Prostate gland (tissue), 2 donors: ENCODE data around the gene VPS9D1. TPM values are rescaled to one million over a fixed set of nuclear protein-coding genes. Genes with fewer than 3 reads are reported as not detected.
"Not testable (repeated sequence)": the region's sequence is repeated elsewhere in the genome, so short reads cannot be mapped to it uniquely, and the experiment has no call there.

Source experiments
- DNase-seq: peaks from one replicate; pipeline ENCODE4 v3.0.0-alpha.2; 2019; ENCODE audit warnings: low spot score
- H3K27ac ChIP-seq, 2 donors: fragments of 200-600 bp; sonication (generic); 2 replicates each; pipeline ENCODE4 v1.5.1; 2017 to 2019
- H3K27me3 ChIP-seq: fragments of 200-600 bp; sonication (generic); replicated peaks from 2 replicates; pipeline ENCODE4 v1.5.1; 2019; ENCODE audit not compliant: insufficient read depth
- H3K36me3 ChIP-seq, 2 donors: fragments of 200-600 bp; sonication (generic); 1 replicate in 1 of 2; 2 replicates in 1 of 2; pipeline versions ENCODE4 v1.5.1 to v1.8.1; 2017 to 2019
- H3K4me1 ChIP-seq: fragments of 200-600 bp; sonication (generic); replicated peaks from 2 replicates; pipeline ENCODE4 v1.5.1; 2019
- H3K4me3 ChIP-seq, 2 donors: fragments of 200-600 bp; sonication (generic); 2 replicates each; pipeline ENCODE4 v1.5.1; 2017 to 2019
- H3K9me3 ChIP-seq: fragments of 200-600 bp; sonication (generic); 2 replicates; pipeline ENCODE4 v1.5.1; 2017
- POLR2A ChIP-seq: fragments of 450-650 bp; IDR thresholded peaks from one replicate; pipeline ENCODE4 v1.6.1; 2016; ENCODE audit warnings: antibody characterized with exemption, mild to moderate bottlenecking
- POLR2AphosphoS5 ChIP-seq: sonication (generic); formaldehyde crosslinking; IDR thresholded peaks from one replicate; pipeline ENCODE4 v1.6.1; 2017; ENCODE audit warnings: antibody characterized with exemption
- WGBS: methylation state at CpG from one replicate; pipeline ENCODE4 v1.1.5; 2018; 5-methylcytosine and 5-hydroxymethylcytosine counted together
- intact Hi-C: fragments of 100-400 bp; cut with DNase I; formaldehyde crosslinking; loops from one replicate; pipeline ENCODE4 v1.14.2; 2022
- total RNA-seq, 2 donors: library from RNA; depleted of rRNA; stranded (reverse); fragments of >200 nt; gene quantifications; one replicate each; pipeline ENCODE4 v1.1.0, GENCODE V29; 2016
- TF ChIP-seq, protein P1 (sequence below), 4 experiments: fragments of 200-600 bp in 2 of 4; fragments of 450-650 bp in 2 of 4; sonication (generic) in 2 of 4; IDR thresholded peaks; 1 replicate in 3 of 4; 2 replicates in 1 of 4; pipeline ENCODE4 v1.5.1; 2016 to 2019; ENCODE audit warnings: antibody characterized with exemption in 4 of 4, mild to moderate bottlenecking in 2 of 4, moderate library complexity in 2 of 4

VPS9D1 gene
- total RNA-seq, 2 donors from 2014 or later, result 8.5 to 16.0 TPM

GRCh38 chr16:89700649-89701424 lies 19.9 kb downstream of the VPS9D1 start:
- peaks cover 6% of the 10 kb centered on the region for H3K4me1 ChIP-seq
- no peaks in the 10 kb centered on the region for H3K27me3 ChIP-seq
- DNase-seq, result peak; percentile 51
- no peak for TF ChIP-seq POLR2A
- TF ChIP-seq, protein P1, sequence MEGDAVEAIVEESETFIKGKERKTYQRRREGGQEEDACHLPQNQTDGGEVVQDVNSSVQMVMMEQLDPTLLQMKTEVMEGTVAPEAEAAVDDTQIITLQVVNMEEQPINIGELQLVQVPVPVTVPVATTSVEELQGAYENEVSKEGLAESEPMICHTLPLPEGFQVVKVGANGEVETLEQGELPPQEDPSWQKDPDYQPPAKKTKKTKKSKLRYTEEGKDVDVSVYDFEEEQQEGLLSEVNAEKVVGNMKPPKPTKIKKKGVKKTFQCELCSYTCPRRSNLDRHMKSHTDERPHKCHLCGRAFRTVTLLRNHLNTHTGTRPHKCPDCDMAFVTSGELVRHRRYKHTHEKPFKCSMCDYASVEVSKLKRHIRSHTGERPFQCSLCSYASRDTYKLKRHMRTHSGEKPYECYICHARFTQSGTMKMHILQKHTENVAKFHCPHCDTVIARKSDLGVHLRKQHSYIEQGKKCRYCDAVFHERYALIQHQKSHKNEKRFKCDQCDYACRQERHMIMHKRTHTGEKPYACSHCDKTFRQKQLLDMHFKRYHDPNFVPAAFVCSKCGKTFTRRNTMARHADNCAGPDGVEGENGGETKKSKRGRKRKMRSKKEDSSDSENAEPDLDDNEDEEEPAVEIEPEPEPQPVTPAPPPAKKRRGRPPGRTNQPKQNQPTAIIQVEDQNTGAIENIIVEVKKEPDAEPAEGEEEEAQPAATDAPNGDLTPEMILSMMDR (IDR thresholded peaks at IDR 0.05), result peak in 2 of 4 experiments; percentile 32 to 38
- peak overlapping the region; percentile 92 to 97 for H3K27ac ChIP-seq
- 2% methylated on average over 25 of the region's 78 CpGs for WGBS
- intact Hi-C loops, result loop anchor here (2.0 to 5.0 kb wide), 3 partner anchors 22 to 889 kb away; partner anchors contain the start of genes APRT and TCF25
- peak overlapping the region; percentile 60 to 66 for H3K4me3 ChIP-seq
- no peaks in the 10 kb centered on the region for H3K36me3 ChIP-seq
- H3K9me3 ChIP-seq, result no peaks in the 10 kb centered on the region

DNA sequence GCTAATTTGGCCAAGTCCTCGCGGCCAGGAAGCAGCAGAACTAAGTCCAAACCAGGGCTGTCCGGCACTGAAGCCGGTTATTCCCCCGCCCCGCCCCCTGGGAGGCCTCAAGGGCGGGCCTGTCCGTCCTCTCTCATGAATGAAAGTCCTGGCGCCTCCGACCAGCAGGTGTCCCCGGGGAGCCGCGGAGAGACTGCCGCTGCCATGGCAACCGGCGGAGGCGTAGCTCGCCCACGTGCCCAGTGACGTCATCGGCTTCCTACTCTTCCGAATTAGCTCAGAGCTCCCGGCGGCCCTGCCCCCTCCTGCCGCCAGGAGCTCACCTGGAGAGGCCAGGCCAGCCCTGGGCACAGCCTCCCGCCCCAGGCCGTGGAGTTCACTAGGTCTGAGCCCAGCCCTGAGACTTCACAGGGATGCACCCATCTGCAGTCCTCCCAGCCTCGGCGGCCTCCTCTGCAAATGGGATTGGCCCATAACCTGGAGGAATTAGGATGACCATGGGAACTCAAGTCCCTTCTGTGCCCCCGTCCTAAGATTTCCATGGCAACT lies 20.5 kb downstream of the VPS9D1 start:
- WGBS, result 0% methylated on average over 20 of the region's 30 CpGs
- H3K27ac ChIP-seq, result peak overlapping the region; percentile 92 to 97
- no peaks in the 10 kb centered on the region for H3K9me3 ChIP-seq
- peak; percentile 98 for TF ChIP-seq POLR2AphosphoS5
- TF ChIP-seq POLR2A, result peak; percentile 81
- TF ChIP-seq, protein P1 (IDR thresholded peaks at IDR 0.05), result peak; percentile 71 to 99 (median 90)
- H3K36me3 ChIP-seq, result no peaks in the 10 kb centered on the region
- peak; percentile 100 for DNase-seq
- intact Hi-C loops, result loop anchor here (2.0 to 5.0 kb wide), 3 partner anchors 23 to 888 kb away; partner anchors contain the start of genes APRT and TCF25
- H3K4me1 ChIP-seq, result peaks cover 6% of the 10 kb centered on the region
- H3K27me3 ChIP-seq, result no peaks in the 10 kb centered on the region
- peak overlapping the region; percentile 60 to 66 for H3K4me3 ChIP-seq

DNA sequence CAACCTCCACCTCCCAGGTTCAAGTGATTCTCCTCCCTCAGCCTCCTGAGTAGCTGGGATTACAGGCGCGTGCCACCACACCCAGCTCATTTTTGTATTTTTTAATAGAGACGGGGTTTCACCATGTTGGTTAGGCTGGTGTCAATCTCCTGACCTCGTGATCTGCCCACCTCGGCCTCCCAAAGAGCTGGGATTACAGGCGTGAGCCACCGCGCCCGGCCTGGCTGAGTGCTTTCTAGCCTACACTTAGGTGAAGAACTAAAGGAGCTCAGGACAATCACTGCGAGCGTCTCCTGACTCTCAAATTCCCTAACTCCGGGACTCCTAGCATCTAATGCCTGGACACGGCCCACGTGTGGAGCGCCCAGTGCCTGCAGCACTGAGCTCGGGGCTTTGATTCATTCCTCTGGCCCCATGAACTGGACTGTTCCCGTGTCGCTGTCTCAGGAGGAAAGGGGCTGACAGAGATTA lies 21.0 kb downstream of the VPS9D1 start:
- H3K4me1 ChIP-seq, H3K36me3 ChIP-seq, H3K9me3 ChIP-seq, H3K27me3 ChIP-seq, DNase-seq: not testable (repeated sequence)
- 55% methylated on average over 18 of the region's 18 CpGs for WGBS
- intact Hi-C loops, result loop anchor here (2.0 to 5.0 kb wide), 3 partner anchors 23 to 887 kb away; partner anchors contain the start of genes APRT and TCF25
- Histone ChIP-seq H3K4me3 (peak overlapping the region in 1 of 2 donors; percentile 60), H3K27ac (peak overlapping the region; percentile 35 to 92)

- H3K36me3 ChIP-seq, intact Hi-C loops, H3K27ac ChIP-seq, H3K4me1 ChIP-seq, H3K4me3 ChIP-seq, H3K27me3 ChIP-seq, H3K9me3 ChIP-seq, DNase-seq: not testable (repeated sequence)
- 94% methylated on average over 14 of the region's 14 CpGs for WGBS
These were observed 22.0 kb downstream of the VPS9D1 start for GRCh38 chr16:89698717-89699116.

DNA sequence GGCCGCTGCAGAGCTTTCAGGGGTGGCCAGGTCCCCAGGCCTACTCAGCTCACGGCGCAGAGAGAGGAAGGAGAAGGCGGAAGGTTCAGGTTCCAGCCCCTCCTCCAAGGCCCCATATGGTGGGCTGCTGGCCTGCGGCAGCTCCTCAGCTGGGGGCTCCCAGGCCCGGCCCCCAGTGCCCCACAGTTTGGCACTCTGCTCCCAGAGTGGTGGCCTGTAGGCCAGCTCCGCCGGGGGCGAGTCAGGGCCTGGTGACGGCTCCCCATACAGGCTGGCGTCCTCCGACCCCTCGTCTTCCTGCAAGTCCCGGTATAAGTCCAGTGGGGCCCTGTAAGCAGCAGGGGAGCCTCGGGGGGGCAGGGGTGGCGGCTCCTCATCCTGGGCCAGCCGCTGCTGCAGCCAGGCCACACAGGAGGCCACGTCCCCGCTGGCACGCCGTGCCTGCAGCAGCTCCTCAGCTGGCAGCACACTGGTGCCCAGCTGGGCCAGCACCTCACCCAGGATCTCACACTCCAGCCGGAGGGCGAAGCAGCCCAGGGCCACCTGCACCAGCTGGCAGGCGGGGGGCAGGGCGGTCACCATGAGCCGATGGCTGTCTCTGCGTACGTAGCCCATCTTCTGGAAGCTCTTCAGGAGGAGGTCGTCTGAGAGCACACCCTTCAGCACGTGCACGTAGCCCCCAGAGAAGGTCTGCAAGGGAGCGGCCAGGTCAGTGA lies 22.9 kb downstream of the VPS9D1 start:
- no peak overlapping the region for H3K27ac ChIP-seq
- H3K27me3 ChIP-seq, result no peaks in the 10 kb centered on the region
- H3K4me3 ChIP-seq, result no peak overlapping the region
- DNase-seq, result no peak
- peaks cover 6% of the 10 kb centered on the region for H3K4me1 ChIP-seq
- peaks cover 0 to 5% of the 10 kb centered on the region in 2 donors for H3K36me3 ChIP-seq
- TF ChIP-seq, protein P1 (IDR thresholded peaks at IDR 0.05), result no peak
- TF ChIP-seq POLR2A (no peak), POLR2AphosphoS5 (no peak)
- no peaks in the 10 kb centered on the region for H3K9me3 ChIP-seq
- intact Hi-C loops, result no loop called here
- WGBS, result 91% methylated on average over 16 of the region's 32 CpGs
